HEK293 (cell line): ENCODE measurements around the gene TDRD9.

ENCODE experiments used
- CTCF ChIA-PET: fragments of 350-600 bp; formaldehyde crosslinking; extraction: SDS; loops from one replicate; lab custom pipeline; 2021; ENCODE audit warnings: antibody characterized with exemption; lab: Yijun Ruan, JAX
- POLR2A ChIA-PET: fragments of 300-600 bp; formaldehyde crosslinking; extraction: SDS; loops from one replicate; lab custom pipeline; 2020; ENCODE audit warnings: antibody characterized with exemption, inconsistent platforms; lab: Yijun Ruan, JAX
- H3K27ac ChIP-seq: fragments of 200-500 bp; sonication (Bioruptor generic); 2 replicates; pipeline ENCODE4 v1.5.1; 2014; ENCODE audit warnings: low read depth, low read length, control low read depth, inconsistent platforms; ENCODE audit errors: extremely low read depth
- H3K36me3 ChIP-seq, 2 experiments: fragments of 200-500 bp in 1 of 2; sonication (Bioruptor generic) in 1 of 2; 1 replicate in 1 of 2; 2 replicates in 1 of 2; pipeline ENCODE4 v1.5.1; 2014 to 2017; ENCODE audit warnings: inconsistent platforms in 2 of 2, low read length in 2 of 2; ENCODE audit not compliant: control insufficient read depth in 2 of 2, insufficient read depth in 1 of 2
- H3K4me1 ChIP-seq: fragments of 200-500 bp; sonication (Bioruptor generic); 2 replicates; pipeline ENCODE4 v1.5.1; 2014; ENCODE audit warnings: mild to moderate bottlenecking, low read length, inconsistent platforms; ENCODE audit not compliant: control insufficient read depth, insufficient read depth
- H3K4me3 ChIP-seq: 2 replicates; pipeline ENCODE4 v1.5.1; 2011; ENCODE audit warnings: low read depth, mild to moderate bottlenecking, control low read depth, low read length, moderate library complexity
- H3K9me3 ChIP-seq: fragments of 200-500 bp; sonication (Bioruptor generic); 2 replicates; pipeline ENCODE4 v1.5.1; 2014; ENCODE audit warnings: low read depth, low read length, inconsistent platforms; ENCODE audit not compliant: control insufficient read depth, insufficient read depth
- BCL11A ChIP-seq: fragments of 450-650 bp; formaldehyde crosslinking; IDR thresholded peaks from 2 replicates; pipeline ENCODE4 v1.5.1; 2016; ENCODE audit warnings: low read depth, missing biosample characterization, missing genetic modification characterization
- GFI1B ChIP-seq: fragments of 450-650 bp; formaldehyde crosslinking; IDR thresholded peaks from 2 replicates; pipeline ENCODE4 v1.5.1; 2016; ENCODE audit warnings: missing biosample characterization, missing genetic modification characterization
- GLI4 ChIP-seq: fragments of 450-650 bp; formaldehyde crosslinking; IDR thresholded peaks from 2 replicates; pipeline ENCODE4 v1.5.1; 2016; ENCODE audit warnings: missing biosample characterization, missing genetic modification characterization
- IKZF3 ChIP-seq: fragments of 450-650 bp; IDR thresholded peaks from 2 replicates; pipeline ENCODE4 v1.5.0; 2018; ENCODE audit warnings: missing biosample characterization, mild to moderate bottlenecking, missing genetic modification characterization, moderate library complexity
- KLF1 ChIP-seq: fragments of 450-650 bp; formaldehyde crosslinking; IDR thresholded peaks from 2 replicates; pipeline ENCODE4 v1.5.1; 2016; ENCODE audit warnings: missing biosample characterization, missing genetic modification characterization
- KLF9 ChIP-seq: fragments of 450-650 bp; formaldehyde crosslinking; IDR thresholded peaks from 2 replicates; pipeline ENCODE4 v1.5.1; 2016; ENCODE audit warnings: missing biosample characterization, missing genetic modification characterization, low read depth
- ZBTB17 ChIP-seq: fragments of 450-650 bp; formaldehyde crosslinking; IDR thresholded peaks from 2 replicates; pipeline ENCODE4 v1.5.1; 2016; ENCODE audit warnings: missing biosample characterization, missing genetic modification characterization
- ZBTB21 ChIP-seq: fragments of 450-650 bp; formaldehyde crosslinking; IDR thresholded peaks from 2 replicates; pipeline ENCODE4 v1.5.1; 2017; ENCODE audit warnings: missing biosample characterization, missing genetic modification characterization
- ZBTB7A ChIP-seq: fragments of 450-650 bp; formaldehyde crosslinking; IDR thresholded peaks from 2 replicates; pipeline ENCODE4 v1.5.1; 2016; ENCODE audit warnings: low read depth, missing biosample characterization, missing genetic modification characterization
- ZNF140 ChIP-seq: fragments of 450-650 bp; formaldehyde crosslinking; IDR thresholded peaks from 2 replicates; pipeline ENCODE4 v1.5.1; 2016; ENCODE audit warnings: missing biosample characterization, missing genetic modification characterization
- ZNF473 ChIP-seq: fragments of 450-650 bp; formaldehyde crosslinking; IDR thresholded peaks from 2 replicates; pipeline ENCODE4 v1.5.1; 2017; ENCODE audit warnings: missing biosample characterization, missing genetic modification characterization
- ZNF791 ChIP-seq: fragments of 450-650 bp; formaldehyde crosslinking; IDR thresholded peaks from 2 replicates; pipeline ENCODE4 v1.5.1; 2016; ENCODE audit warnings: missing biosample characterization, missing genetic modification characterization
- TF ChIP-seq, protein P1 (sequence below): fragments of 450-650 bp; formaldehyde crosslinking; IDR thresholded peaks from 2 replicates; pipeline ENCODE4 v1.5.1; 2016; ENCODE audit warnings: missing biosample characterization, missing genetic modification characterization
- TF ChIP-seq, protein P2 (sequence below): fragments of 450-650 bp; formaldehyde crosslinking; IDR thresholded peaks from 2 replicates; pipeline ENCODE4 v1.5.1; 2016; ENCODE audit warnings: missing biosample characterization, missing genetic modification characterization
- TF ChIP-seq, protein P3 (sequence below): fragments of 450-650 bp; formaldehyde crosslinking; IDR thresholded peaks from 2 replicates; pipeline ENCODE4 v1.5.1; 2016; ENCODE audit warnings: missing biosample characterization, missing genetic modification characterization, borderline replicate concordance
- TF ChIP-seq, protein P4 (sequence below): fragments of 450-650 bp; formaldehyde crosslinking; IDR thresholded peaks from 2 replicates; pipeline ENCODE4 v1.5.1; 2016; ENCODE audit warnings: missing biosample characterization, missing genetic modification characterization
- TF ChIP-seq, protein P5 (sequence below): fragments of 450-650 bp; formaldehyde crosslinking; IDR thresholded peaks from 2 replicates; pipeline ENCODE4 v1.5.1; 2016; ENCODE audit warnings: missing biosample characterization, missing genetic modification characterization

Gene TDRD9

DNA sequence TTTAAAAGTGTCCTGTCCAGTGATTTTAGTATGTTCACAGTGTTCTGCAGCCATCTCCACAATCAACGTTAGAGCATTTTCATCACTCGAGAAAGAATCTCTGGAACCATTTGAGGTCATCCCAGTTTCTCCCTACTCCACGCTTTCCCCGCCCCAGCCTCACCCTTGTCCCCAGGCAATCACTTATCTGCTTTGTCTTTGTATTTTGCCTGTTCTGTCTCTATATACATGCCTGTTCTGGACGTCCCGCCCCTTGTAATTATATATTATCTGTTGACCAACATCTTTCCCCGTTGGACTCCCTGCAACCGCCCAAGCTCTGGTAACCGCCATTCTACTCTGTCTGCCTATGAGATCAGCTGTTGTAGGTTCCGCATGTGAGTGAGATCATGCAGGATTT lies 135.7 kb downstream of the TDRD9 start:
- CTCF ChIA-PET = interaction anchor here (0.6 to 2.0 kb wide), 3 partner anchors 14 to 231 kb away, joined by 3 to 8 read pairs (median 4); no protein-coding TSS in a partner anchor

DNA sequence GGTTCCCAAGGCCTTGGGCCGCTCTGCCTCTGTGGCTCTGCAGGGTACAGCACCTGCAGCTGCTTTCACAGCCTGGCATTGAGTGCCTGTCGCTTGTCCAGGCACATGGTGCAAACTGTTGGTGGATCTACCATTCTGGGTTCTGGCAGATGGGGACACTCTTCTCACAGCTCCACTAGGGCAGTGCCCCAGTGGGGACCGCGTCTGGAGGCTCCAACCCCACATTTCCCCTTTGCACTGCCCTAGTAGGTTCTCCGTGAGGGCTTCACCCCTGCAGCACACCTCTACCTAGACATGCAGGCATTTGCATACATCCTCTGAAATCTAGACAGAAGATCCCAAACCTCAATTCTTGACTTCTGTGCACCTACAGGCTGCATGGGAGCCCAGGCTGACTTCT lies 138.0 kb downstream of the TDRD9 start:
- POLR2A ChIA-PET = no interaction called here
- Histone ChIP-seq H3K4me1 (no peaks in the 10 kb centered on the region), H3K27ac (no peak overlapping the region), H3K4me3 (no peak overlapping the region), H3K9me3 (no peaks in the 10 kb centered on the region), H3K36me3 (no peaks in the 10 kb centered on the region)
- TF ChIP-seq ZNF140 (tag by site-specific recombination) (no peak), ZNF473 (tag by site-specific recombination) (no peak), GFI1B (tag by site-specific recombination) (no peak), ZBTB17 (tag by site-specific recombination) (no peak), KLF9 (no peak), ZBTB7A (tag by site-specific recombination) (no peak), ZBTB21 (tag by site-specific recombination) (no peak), IKZF3 (no peak), GLI4 (tag by site-specific recombination) (no peak), BCL11A (tag by site-specific recombination) (no peak), ZNF791 (tag by site-specific recombination) (no peak)
- TF ChIP-seq, protein P1, sequence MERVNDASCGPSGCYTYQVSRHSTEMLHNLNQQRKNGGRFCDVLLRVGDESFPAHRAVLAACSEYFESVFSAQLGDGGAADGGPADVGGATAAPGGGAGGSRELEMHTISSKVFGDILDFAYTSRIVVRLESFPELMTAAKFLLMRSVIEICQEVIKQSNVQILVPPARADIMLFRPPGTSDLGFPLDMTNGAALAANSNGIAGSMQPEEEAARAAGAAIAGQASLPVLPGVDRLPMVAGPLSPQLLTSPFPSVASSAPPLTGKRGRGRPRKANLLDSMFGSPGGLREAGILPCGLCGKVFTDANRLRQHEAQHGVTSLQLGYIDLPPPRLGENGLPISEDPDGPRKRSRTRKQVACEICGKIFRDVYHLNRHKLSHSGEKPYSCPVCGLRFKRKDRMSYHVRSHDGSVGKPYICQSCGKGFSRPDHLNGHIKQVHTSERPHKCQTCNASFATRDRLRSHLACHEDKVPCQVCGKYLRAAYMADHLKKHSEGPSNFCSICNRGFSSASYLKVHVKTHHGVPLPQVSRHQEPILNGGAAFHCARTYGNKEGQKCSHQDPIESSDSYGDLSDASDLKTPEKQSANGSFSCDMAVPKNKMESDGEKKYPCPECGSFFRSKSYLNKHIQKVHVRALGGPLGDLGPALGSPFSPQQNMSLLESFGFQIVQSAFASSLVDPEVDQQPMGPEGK = no peak
- TF ChIP-seq, protein P2, sequence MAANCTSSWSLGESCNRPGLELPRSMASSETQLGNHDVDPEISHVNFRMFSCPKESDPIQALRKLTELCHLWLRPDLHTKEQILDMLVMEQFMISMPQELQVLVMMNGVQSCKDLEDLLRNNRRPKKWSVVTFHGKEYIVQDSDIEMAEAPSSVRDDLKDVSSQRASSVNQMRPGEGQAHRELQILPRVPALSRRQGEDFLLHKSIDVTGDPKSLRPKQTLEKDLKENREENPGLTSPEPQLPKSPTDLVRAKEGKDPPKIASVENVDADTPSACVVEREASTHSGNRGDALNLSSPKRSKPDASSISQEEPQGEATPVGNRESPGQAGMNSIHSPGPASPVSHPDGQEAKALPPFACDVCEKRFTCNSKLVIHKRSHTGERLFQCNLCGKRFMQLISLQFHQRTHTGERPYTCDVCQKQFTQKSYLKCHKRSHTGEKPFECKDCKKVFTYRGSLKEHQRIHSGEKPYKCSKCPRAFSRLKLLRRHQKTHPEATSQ (tag by site-specific recombination) = no peak
- TF ChIP-seq, protein P3, sequence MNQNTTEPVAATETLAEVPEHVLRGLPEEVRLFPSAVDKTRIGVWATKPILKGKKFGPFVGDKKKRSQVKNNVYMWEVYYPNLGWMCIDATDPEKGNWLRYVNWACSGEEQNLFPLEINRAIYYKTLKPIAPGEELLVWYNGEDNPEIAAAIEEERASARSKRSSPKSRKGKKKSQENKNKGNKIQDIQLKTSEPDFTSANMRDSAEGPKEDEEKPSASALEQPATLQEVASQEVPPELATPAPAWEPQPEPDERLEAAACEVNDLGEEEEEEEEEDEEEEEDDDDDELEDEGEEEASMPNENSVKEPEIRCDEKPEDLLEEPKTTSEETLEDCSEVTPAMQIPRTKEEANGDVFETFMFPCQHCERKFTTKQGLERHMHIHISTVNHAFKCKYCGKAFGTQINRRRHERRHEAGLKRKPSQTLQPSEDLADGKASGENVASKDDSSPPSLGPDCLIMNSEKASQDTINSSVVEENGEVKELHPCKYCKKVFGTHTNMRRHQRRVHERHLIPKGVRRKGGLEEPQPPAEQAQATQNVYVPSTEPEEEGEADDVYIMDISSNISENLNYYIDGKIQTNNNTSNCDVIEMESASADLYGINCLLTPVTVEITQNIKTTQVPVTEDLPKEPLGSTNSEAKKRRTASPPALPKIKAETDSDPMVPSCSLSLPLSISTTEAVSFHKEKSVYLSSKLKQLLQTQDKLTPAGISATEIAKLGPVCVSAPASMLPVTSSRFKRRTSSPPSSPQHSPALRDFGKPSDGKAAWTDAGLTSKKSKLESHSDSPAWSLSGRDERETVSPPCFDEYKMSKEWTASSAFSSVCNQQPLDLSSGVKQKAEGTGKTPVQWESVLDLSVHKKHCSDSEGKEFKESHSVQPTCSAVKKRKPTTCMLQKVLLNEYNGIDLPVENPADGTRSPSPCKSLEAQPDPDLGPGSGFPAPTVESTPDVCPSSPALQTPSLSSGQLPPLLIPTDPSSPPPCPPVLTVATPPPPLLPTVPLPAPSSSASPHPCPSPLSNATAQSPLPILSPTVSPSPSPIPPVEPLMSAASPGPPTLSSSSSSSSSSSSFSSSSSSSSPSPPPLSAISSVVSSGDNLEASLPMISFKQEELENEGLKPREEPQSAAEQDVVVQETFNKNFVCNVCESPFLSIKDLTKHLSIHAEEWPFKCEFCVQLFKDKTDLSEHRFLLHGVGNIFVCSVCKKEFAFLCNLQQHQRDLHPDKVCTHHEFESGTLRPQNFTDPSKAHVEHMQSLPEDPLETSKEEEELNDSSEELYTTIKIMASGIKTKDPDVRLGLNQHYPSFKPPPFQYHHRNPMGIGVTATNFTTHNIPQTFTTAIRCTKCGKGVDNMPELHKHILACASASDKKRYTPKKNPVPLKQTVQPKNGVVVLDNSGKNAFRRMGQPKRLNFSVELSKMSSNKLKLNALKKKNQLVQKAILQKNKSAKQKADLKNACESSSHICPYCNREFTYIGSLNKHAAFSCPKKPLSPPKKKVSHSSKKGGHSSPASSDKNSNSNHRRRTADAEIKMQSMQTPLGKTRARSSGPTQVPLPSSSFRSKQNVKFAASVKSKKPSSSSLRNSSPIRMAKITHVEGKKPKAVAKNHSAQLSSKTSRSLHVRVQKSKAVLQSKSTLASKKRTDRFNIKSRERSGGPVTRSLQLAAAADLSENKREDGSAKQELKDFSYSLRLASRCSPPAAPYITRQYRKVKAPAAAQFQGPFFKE (tag by site-specific recombination) = no peak
- TF ChIP-seq, protein P4, sequence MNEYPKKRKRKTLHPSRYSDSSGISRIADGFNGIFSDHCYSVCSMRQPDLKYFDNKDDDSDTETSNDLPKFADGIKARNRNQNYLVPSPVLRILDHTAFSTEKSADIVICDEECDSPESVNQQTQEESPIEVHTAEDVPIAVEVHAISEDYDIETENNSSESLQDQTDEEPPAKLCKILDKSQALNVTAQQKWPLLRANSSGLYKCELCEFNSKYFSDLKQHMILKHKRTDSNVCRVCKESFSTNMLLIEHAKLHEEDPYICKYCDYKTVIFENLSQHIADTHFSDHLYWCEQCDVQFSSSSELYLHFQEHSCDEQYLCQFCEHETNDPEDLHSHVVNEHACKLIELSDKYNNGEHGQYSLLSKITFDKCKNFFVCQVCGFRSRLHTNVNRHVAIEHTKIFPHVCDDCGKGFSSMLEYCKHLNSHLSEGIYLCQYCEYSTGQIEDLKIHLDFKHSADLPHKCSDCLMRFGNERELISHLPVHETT (tag by site-specific recombination) = no peak
- TF ChIP-seq, protein P5, sequence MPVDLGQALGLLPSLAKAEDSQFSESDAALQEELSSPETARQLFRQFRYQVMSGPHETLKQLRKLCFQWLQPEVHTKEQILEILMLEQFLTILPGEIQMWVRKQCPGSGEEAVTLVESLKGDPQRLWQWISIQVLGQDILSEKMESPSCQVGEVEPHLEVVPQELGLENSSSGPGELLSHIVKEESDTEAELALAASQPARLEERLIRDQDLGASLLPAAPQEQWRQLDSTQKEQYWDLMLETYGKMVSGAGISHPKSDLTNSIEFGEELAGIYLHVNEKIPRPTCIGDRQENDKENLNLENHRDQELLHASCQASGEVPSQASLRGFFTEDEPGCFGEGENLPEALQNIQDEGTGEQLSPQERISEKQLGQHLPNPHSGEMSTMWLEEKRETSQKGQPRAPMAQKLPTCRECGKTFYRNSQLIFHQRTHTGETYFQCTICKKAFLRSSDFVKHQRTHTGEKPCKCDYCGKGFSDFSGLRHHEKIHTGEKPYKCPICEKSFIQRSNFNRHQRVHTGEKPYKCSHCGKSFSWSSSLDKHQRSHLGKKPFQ (tag by site-specific recombination) = no peak
- CTCF ChIA-PET = no interaction called here

More for the DNA sequence above, 135.7 kb downstream of the TDRD9 start:
- no peak overlapping the region for H3K4me3 ChIP-seq
- POLR2A ChIA-PET = no interaction called here
- no peaks in the 10 kb centered on the region for H3K4me1 ChIP-seq
- H3K9me3 ChIP-seq = no peaks in the 10 kb centered on the region
- H3K36me3 ChIP-seq = no peaks in the 10 kb centered on the region
- no peak overlapping the region for H3K27ac ChIP-seq
- TF ChIP-seq ZBTB7A (tag by site-specific recombination) = no peak
- peak; percentile 99 for TF ChIP-seq KLF1 (tag by site-specific recombination)
